H9 (cell line): ENCODE results near the gene AFAP1. TPM values are rescaled to one million over a fixed set of nuclear protein-coding genes. Genes with fewer than 3 reads are reported as not detected.

Source experiments
- DNase-seq: peaks from one replicate; pipeline ENCODE4 v3.0.0-alpha.2; 2017
- H2AFZ ChIP-seq: one replicate; pipeline ENCODE4 v1.6.1; 2013; ENCODE audit warnings: mild to moderate bottlenecking, low read length, control low read depth, moderate library complexity
- H2AK5ac ChIP-seq: 2 replicates; pipeline ENCODE4 v1.6.1; 2013; ENCODE audit warnings: low read length, control low read depth, mixed read lengths; ENCODE audit not compliant: insufficient read length
- H2BK120ac ChIP-seq: one replicate; pipeline ENCODE4 v1.6.1; 2013; ENCODE audit warnings: low read depth, mild to moderate bottlenecking, low read length, control low read depth, inconsistent platforms; ENCODE audit not compliant: poor library complexity, severe bottlenecking
- H2BK12ac ChIP-seq: 2 replicates; pipeline ENCODE4 v1.6.1; 2013; ENCODE audit warnings: low read length, control low read depth, mixed read lengths, low read depth; ENCODE audit not compliant: insufficient read length
- H2BK15ac ChIP-seq: 2 replicates; pipeline ENCODE4 v1.6.1; 2013; ENCODE audit warnings: low read depth, low read length, control low read depth
- H2BK20ac ChIP-seq: one replicate; pipeline ENCODE4 v1.6.1; 2013; ENCODE audit warnings: low read depth, mild to moderate bottlenecking, low read length, control low read depth, inconsistent platforms; ENCODE audit not compliant: poor library complexity, severe bottlenecking
- H2BK5ac ChIP-seq: 2 replicates; pipeline ENCODE4 v1.6.1; 2013; ENCODE audit warnings: low read length, control low read depth, mixed read lengths; ENCODE audit not compliant: insufficient read length
- H3K14ac ChIP-seq: 2 replicates; pipeline ENCODE4 v1.6.1; 2013; ENCODE audit warnings: low read length, control low read depth; ENCODE audit not compliant: insufficient read depth
- H3K18ac ChIP-seq: 2 replicates; pipeline ENCODE4 v1.6.1; 2013; ENCODE audit warnings: low read depth, mild to moderate bottlenecking, mixed read lengths, low read length, control low read depth; ENCODE audit not compliant: insufficient read length
- H3K23ac ChIP-seq: 2 replicates; pipeline ENCODE4 v1.6.1; 2013; ENCODE audit warnings: low read length, control low read depth, mixed read lengths, low read depth; ENCODE audit not compliant: insufficient read length
- H3K23me2 ChIP-seq: 2 replicates; pipeline ENCODE4 v1.6.1; 2013; ENCODE audit warnings: low read depth, mild to moderate bottlenecking, mixed read lengths, low read length, control low read depth; ENCODE audit not compliant: insufficient read length, poor library complexity, severe bottlenecking
- H3K27ac ChIP-seq: 2 replicates; pipeline ENCODE4 v1.5.1; 2013; ENCODE audit warnings: low read length, control low read depth, mixed read lengths, low read depth; ENCODE audit not compliant: insufficient read length
- H3K27me3 ChIP-seq: 2 replicates; pipeline ENCODE4 v1.6.1; 2013; ENCODE audit warnings: low read length, control low read depth, inconsistent platforms; ENCODE audit not compliant: insufficient read depth
- H3K4ac ChIP-seq: 2 replicates; pipeline ENCODE4 v1.6.1; 2013; ENCODE audit warnings: low read depth, mild to moderate bottlenecking, control low read depth, inconsistent platforms, low read length, moderate library complexity
- H3K4me1 ChIP-seq: 2 replicates; pipeline ENCODE4 v1.6.1; 2013; ENCODE audit warnings: low read length, control low read depth, inconsistent platforms; ENCODE audit not compliant: insufficient read depth
- H3K4me2 ChIP-seq: 2 replicates; pipeline ENCODE4 v1.6.1; 2013; ENCODE audit warnings: low read length, control low read depth, mixed read lengths; ENCODE audit not compliant: insufficient read length, insufficient read depth
- H3K56ac ChIP-seq: 2 replicates; pipeline ENCODE4 v1.6.1; 2013; ENCODE audit warnings: low read depth, mild to moderate bottlenecking, mixed read lengths, low read length, control low read depth; ENCODE audit not compliant: insufficient read length
- H3K79me1 ChIP-seq: 2 replicates; pipeline ENCODE4 v1.6.1; 2013; ENCODE audit warnings: low read depth, mild to moderate bottlenecking, moderate library complexity, low read length, control low read depth, inconsistent platforms; ENCODE audit not compliant: insufficient read depth, poor library complexity, severe bottlenecking
- H3K79me2 ChIP-seq: 2 replicates; pipeline ENCODE4 v1.6.1; 2013; ENCODE audit warnings: low read length, control low read depth, inconsistent platforms; ENCODE audit not compliant: insufficient read depth
- H3K9ac ChIP-seq: 2 replicates; pipeline ENCODE4 v1.6.1; 2013; ENCODE audit warnings: low read length, control low read depth, mixed read lengths; ENCODE audit not compliant: insufficient read length; ENCODE audit errors: extremely low read depth
- H3K9me3 ChIP-seq: one replicate; pipeline ENCODE4 v1.6.1; 2013; ENCODE audit warnings: low read depth, low read length, inconsistent platforms; ENCODE audit not compliant: control insufficient read depth
- H3T11ph ChIP-seq: one replicate; pipeline ENCODE4 v1.6.1; 2013; ENCODE audit warnings: mild to moderate bottlenecking, low read length, control low read depth, inconsistent platforms
- H4K20me1 ChIP-seq: one replicate; pipeline ENCODE4 v1.6.1; 2013; ENCODE audit not compliant: control insufficient read depth, insufficient read length, insufficient read depth
- H4K5ac ChIP-seq: 2 replicates; pipeline ENCODE4 v1.6.1; 2013; ENCODE audit warnings: low read depth, mild to moderate bottlenecking, mixed read lengths, low read length, control low read depth; ENCODE audit not compliant: insufficient read length
- H4K8ac ChIP-seq: replicated peaks from 2 replicates; pipeline ENCODE4 v1.6.1; 2013; ENCODE audit warnings: low read length, control low read depth, mixed read lengths, low read depth; ENCODE audit not compliant: insufficient read length
- H4K91ac ChIP-seq: 2 replicates; pipeline ENCODE4 v1.6.1; 2013; ENCODE audit warnings: low read depth, mild to moderate bottlenecking, moderate library complexity, mixed read lengths, low read length, control low read depth; ENCODE audit not compliant: insufficient read length
- H3K27ac Mint-ChIP-seq, 3 experiments: 2 replicates in 2 of 3; 3 replicates in 1 of 3; pipeline ENCODE4 v1.8.0; 2020 to 2021; ENCODE audit warnings: mixed read lengths in 3 of 3, mild to moderate bottlenecking in 1 of 3, moderate library complexity in 1 of 3
- H3K27me3 Mint-ChIP-seq: 2 replicates; pipeline ENCODE4 v1.8.0; 2021; ENCODE audit warnings: low read depth, mild to moderate bottlenecking, moderate library complexity, mixed read lengths
- H3K36me3 Mint-ChIP-seq, 3 experiments: 2 replicates in 2 of 3; 3 replicates in 1 of 3; pipeline ENCODE4 v1.8.0; 2020 to 2021; ENCODE audit warnings: low read depth in 3 of 3, mixed read lengths in 3 of 3; ENCODE audit not compliant: insufficient read depth in 1 of 3
- H3K4me1 Mint-ChIP-seq, 2 experiments: 2 replicates each; pipeline ENCODE4 v1.8.0; 2020; ENCODE audit warnings: mixed read lengths in 2 of 2
- H3K4me3 Mint-ChIP-seq, 2 experiments: 2 replicates in 1 of 2; 3 replicates in 1 of 2; pipeline ENCODE4 v1.8.0; 2020 to 2021; ENCODE audit warnings: mild to moderate bottlenecking in 2 of 2, mixed read lengths in 2 of 2, moderate library complexity in 1 of 2
- H3K9me3 Mint-ChIP-seq, 2 experiments: 2 replicates in 1 of 2; 3 replicates in 1 of 2; pipeline ENCODE4 v1.8.0; 2020; ENCODE audit warnings: mild to moderate bottlenecking in 2 of 2, mixed read lengths in 2 of 2, moderate library complexity in 1 of 2
- WGBS: extraction: QIAGEN DNeasy Blood & Tissue Kit; methylation state at CpG from one replicate; pipeline ENCODE4 v1.1.7; 2013; ENCODE audit warnings: missing lambda C conversion rate, low lambda C conversion rate, mixed read lengths; ENCODE audit not compliant: insufficient read length; ENCODE audit errors: extremely low coverage; 5-methylcytosine and 5-hydroxymethylcytosine counted together
- total RNA-seq: library from RNA; stranded (reverse); gene quantifications from 2 replicates; pipeline ENCODE4 v1.2.1, GENCODE V29; 2021
- TF ChIP-seq, protein P1 (sequence below): fragments of 200-600 bp; sonication (generic); conservative IDR thresholded peaks from 3 replicates; pipeline ENCODE4 v1.8.0; 2021; ENCODE audit warnings: antibody characterized with exemption, mild to moderate bottlenecking

Gene AFAP1
- total RNA-seq, 1 experiment from 2014 or later, result 6.5 TPM

DNA sequence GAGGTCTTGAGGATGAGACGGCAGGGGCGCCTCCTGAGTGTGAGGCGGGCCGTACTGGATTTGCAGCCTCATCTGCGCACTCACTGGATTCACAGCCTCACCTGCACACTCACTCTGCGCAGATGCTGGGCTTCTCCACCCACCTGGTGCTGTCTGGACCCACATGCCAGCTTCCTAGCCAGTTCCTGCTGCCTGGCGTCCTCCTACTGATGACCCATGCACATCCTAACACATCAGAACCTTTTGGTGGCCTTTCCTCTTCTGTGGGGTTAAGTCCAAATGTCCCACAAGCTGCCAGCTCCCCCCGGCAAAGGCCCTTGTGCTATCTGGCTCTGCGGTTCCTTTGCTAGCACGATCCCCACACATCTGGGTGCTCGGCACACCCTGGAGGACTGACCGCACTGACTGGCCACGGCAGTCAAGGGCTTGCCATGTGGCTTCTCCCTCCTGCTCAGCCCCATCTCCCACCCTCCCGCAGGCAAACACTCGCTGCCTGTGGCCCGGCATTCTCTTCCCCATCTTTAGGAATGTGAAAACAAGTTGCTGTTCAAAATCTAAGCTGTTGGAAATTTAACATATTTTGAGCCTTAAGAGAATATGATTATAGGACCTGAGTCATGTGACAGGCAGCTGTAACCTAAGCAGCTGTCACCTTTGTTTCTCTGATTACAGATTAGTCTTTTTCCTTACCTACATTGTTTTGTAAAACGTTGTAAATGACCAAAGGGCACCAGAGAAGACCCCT lies 39.4 kb upstream of the AFAP1 start:
- no peak overlapping the region for H2BK12ac ChIP-seq
- H3K56ac ChIP-seq, result no peak overlapping the region
- no peaks in the 10 kb centered on the region for H3K23me2 ChIP-seq
- peaks cover 0 to 5% of the 10 kb centered on the region in 2 experiments; a peak in 3 of 5 replicates for H3K9me3 Mint-ChIP-seq
- H3K9ac ChIP-seq, result no peak overlapping the region
- H3K27me3 ChIP-seq, result no peaks in the 10 kb centered on the region
- WGBS, result no CpG with 5 or more reads among the region's 17 CpGs
- no peak overlapping the region for H2BK15ac ChIP-seq
- peak; percentile 74 for DNase-seq
- H3K27me3 Mint-ChIP-seq, result no peaks in the 10 kb centered on the region
- H3K4me1 Mint-ChIP-seq, result peaks cover 23 to 27% of the 10 kb centered on the region in 2 experiments
- no peak overlapping the region for H2BK20ac ChIP-seq
- H4K91ac ChIP-seq, result peak overlapping the region; percentile 12
- no peak overlapping the region for H4K5ac ChIP-seq
- H2AK5ac ChIP-seq, result no peak overlapping the region
- H3K4me1 ChIP-seq, result peaks cover 13% of the 10 kb centered on the region; the same call in 1 of the 2 replicates
- H2BK5ac ChIP-seq, result no peak overlapping the region
- H4K8ac ChIP-seq, result no peak overlapping the region
- H3K27ac ChIP-seq, result peak overlapping the region; percentile 31
- peak overlapping the region; percentile 7 for H2BK120ac ChIP-seq
- no peaks in the 10 kb centered on the region for H4K20me1 ChIP-seq
- H3K79me2 ChIP-seq, result no peaks in the 10 kb centered on the region
- no peak overlapping the region for H3K23ac ChIP-seq
- H3K4me2 ChIP-seq, result no peak overlapping the region
- no peak overlapping the region for H3K4ac ChIP-seq
- H3K14ac ChIP-seq, result peak overlapping the region; percentile 45; the same call in 1 of the 2 replicates
- H3K9me3 ChIP-seq, result no peaks in the 10 kb centered on the region
- no peak overlapping the region for H3T11ph ChIP-seq
- H3K18ac ChIP-seq, result peak overlapping the region; percentile 21
- H2AFZ ChIP-seq, result no peak overlapping the region
- H3K79me1 ChIP-seq, result no peaks in the 10 kb centered on the region
- H3K36me3 Mint-ChIP-seq, result peaks cover 0 to 4% (median 3%) of the 10 kb centered on the region in 3 experiments; a peak in 2 of 7 replicates
- H3K27ac Mint-ChIP-seq, result peak overlapping the region; percentile 53 to 72 (median 59); a peak in 5 of 7 replicates
- no peak overlapping the region; a peak in 1 of 5 replicates for H3K4me3 Mint-ChIP-seq
- TF ChIP-seq, protein P1, sequence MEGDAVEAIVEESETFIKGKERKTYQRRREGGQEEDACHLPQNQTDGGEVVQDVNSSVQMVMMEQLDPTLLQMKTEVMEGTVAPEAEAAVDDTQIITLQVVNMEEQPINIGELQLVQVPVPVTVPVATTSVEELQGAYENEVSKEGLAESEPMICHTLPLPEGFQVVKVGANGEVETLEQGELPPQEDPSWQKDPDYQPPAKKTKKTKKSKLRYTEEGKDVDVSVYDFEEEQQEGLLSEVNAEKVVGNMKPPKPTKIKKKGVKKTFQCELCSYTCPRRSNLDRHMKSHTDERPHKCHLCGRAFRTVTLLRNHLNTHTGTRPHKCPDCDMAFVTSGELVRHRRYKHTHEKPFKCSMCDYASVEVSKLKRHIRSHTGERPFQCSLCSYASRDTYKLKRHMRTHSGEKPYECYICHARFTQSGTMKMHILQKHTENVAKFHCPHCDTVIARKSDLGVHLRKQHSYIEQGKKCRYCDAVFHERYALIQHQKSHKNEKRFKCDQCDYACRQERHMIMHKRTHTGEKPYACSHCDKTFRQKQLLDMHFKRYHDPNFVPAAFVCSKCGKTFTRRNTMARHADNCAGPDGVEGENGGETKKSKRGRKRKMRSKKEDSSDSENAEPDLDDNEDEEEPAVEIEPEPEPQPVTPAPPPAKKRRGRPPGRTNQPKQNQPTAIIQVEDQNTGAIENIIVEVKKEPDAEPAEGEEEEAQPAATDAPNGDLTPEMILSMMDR, result no peak
